Retina (tissue), 1 donor: ENCODE measurements around the gene CACUL1.
A peak's percentile ranks its signal among the peaks of the same experiment; 100 is the strongest.

Source experiments
- DNase-seq: peaks from one replicate; pipeline ENCODE4 v3.0.0-alpha.2; 2016

The CACUL1 gene

DNA sequence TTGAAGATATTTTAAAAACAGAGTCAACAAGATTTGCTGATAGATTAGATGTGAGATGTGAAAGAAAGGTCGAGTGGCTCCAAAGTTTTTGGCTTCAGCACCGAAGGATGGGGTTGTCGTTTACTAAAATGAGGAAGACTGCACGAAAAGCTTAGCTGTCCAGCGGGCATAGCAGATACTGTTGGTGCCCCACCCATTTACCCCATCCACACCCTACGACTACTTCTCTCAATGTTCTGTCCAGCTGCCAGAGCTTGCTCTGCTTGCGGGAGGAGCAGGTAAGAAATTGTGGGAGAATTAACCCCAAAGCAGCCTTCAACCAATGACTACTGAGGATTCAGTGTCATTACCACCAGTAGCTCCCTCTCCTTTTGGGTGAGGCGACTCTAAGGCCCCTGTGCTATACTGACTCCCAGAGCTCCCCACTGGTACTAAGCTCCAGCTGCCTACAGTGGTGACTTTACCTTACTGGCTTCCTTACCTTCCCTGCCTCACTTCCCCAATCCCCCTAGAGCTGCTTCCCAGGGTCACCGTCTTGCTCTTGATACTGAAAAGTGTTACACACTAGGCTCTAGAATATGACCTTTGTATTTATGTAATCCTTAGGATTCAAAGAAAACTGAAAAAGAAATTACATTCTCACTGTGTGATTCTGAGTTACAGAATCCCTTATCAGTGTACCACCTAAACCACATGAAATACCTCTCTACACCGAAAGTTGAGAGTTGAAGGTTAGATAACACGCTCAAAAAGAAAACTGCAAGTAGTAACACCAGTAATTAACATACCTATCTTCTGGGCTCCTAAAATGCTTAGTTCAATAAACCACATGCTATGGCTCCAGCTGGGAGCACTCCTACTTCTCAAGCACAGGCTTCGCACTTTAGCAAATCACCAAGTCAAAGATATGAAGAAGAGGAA lies 22.3 kb downstream of the CACUL1 start:
- no peak for DNase-seq

DNA sequence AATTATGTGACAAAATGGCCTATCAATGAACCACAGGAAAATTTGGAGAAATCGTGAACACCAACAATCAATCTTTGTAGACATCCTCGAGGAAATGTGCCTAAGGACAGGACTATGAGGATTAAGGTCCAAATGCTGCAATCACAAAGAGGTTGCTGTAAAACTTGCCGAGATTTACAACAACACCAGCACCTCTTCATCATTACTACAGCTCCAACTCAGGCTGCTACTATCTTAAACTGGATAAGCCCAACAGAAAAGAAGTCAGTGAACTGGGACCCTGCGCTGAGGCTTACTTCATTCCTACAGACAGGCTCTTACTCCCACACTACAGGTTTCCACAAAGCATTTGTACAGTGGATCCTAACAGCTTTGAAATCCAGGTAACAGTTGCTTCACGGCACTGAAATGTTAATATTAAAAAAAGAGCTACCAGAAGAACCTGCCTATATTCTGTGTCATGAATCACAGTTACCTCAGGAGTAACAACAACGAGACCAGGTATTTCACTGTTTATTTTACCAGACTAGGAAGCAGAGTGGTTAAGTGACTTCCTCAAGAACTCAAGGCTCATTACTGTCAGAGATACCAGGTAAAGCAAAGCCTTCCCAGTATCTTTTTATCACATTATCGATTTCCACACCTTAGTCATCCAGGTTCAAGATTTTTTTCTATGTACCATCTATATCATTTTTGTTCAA lies 23.9 kb downstream of the CACUL1 start:
- no peak for DNase-seq

DNA sequence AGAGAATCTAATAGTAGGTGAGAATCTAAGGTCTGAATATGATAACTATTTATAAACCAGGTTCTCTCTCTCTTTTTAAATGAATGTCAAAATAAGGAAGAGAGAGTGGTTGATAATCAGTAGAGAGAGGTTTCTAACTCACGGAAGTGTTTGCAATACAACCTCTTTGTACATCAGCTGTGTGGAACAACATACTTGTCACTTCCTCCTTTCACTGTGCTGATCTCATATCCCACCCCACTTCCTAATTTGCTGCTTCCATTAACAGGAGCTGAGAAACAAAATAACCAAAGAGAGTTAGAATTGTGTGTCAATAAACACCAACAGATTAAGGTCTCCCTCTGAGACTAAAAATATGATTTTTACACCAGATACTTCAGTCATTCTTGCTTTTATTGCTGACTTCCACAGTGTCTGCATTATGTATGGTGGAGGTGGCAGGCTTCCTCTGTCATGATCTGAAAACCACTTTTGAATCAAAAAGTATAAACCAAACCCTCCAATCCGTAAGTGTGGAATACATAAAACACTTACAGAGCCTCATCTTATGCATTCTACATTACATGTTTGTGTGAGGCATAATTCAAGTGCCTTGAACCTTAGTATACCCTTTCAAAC lies 25.0 kb downstream of the CACUL1 start:
- no peak for DNase-seq

DNA sequence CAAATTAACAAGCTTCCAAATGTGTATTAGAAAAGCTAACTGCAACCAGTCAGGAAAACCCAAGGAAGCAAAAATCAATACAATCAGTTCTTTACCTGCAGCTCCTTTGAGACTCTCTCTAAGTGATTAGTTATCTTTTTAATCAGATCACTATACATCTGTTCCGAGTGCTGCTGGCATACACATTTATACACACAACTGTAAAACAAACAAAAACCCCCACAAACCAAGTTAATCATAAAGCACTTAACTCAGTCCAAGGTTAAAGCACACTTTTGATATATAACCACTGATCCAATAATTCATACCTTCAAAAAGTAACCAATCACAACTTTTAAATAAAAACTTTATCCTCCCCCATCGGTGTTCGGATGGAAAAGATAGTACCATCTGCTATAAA lies 25.6 kb downstream of the CACUL1 start:
- DNase-seq, result no peak

DNA sequence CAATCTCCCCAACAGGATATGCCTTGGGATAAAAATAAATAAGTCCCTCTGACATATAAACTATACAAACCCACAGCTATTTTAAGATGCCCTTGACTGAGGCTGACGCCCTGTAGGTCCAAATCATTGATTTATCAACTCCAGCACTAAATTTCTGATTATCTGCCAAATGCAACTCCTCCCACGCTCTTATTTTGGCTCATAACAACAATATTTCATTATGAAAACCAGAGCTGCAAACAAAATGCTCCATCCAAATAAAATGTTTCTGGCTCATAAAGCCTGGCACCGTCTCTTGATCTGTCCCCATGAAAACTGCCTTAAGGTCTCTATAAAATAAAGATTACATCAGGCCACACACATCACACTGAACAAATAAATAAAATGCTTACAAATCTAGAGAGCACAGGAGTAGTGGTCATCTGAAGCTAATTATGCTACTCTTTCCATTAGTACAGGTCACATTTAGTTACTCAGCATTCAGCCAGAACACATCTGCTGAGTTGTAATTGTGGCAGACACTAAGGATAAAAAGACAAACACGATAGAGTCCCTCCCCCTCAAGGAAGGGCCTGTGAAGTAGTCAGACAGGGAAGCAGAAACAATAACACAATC lies 28.8 kb downstream of the CACUL1 start:
- DNase-seq, result no peak

DNA sequence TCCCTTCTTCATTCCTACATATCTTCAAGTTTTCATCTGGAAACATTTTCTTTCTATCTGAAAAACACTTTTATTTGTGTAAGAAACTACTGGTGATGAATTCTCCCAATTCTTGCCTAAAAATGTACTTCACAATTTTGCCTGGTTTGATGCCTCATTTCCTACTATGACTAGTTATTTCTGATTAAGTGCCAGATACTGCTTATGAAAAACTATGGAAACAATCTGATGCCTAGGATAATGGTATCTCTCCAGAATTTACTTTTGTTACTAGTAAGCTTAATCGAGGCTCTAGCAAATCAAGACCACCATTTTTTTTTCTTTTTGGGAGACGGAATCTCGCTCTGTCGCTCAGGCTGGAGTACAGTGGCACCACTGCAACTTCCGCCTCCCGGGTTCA lies 31.3 kb downstream of the CACUL1 start:
- no peak for DNase-seq

DNA sequence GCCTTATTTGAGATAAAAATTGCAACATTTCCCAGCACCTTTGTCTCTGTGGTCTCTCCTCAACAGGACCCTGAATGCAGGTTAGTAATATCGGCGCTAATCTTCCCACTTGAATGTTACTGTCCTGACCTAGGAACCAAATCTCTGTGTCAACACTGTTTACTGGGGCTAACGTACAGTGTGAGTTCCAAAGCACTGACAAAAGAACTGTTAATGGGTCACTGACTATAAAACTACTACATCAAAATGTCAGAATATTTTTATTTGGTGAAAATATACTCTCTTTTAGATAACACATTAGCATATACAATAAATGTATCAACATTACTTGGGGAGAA lies 33.3 kb downstream of the CACUL1 start:
- DNase-seq, result no peak

DNA sequence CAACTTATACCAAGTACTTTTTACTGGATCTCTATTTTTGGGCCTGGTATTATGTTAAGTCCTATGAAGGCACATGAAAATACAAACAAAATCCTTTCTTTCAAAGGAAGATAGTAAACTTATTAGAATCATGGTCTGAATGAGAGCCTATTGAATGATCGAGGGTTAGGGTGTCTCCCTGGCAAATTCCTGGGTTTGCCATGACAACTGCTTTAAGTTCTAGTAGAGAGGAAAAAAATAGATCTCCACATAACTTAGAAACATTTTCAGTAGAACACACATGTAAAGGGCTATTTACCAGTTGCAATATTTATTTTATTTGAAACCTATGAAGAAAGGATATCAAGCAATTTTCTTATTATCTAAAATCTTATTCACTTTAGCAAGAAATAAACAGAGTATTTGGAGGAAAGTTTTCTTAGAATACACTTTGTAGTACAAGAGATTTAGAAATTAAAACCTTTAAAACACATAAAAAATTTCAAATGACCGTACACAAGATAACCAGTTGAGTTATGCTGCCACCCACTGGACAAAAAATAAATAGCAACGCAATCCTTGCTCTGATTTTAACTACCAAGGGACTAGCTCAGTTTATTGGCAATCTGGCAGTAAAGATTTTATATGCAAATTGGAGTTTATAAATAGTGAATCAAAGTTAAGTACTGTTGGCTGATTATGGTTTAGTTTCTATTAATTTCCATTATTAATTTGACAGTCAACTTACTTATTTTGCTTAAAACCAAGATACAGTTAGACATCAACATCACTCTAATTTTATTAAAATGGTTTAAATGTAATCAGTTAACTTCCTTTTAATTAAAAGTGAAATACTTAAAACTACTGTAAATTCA lies 33.9 kb downstream of the CACUL1 start:
- peak; percentile 47 for DNase-seq

DNA sequence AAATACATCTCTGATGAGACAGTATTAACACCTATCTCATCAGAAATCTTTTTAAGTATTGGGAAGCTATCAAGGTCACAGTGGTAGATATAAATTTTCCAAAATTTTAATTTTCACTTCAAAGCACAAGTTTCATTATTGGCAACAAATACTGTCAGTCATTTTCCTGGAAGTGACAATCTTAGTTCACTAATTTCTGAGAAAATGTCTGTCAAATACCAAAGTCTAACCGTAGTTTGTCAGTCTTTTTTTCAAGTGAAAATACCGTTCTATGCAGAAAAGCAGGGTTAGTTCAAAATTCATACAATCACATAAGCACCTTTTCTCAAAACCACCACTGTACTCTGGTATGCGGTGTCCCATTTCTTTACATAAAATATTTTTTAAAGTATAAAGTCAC lies 40.4 kb downstream of the CACUL1 start:
- no peak for DNase-seq

DNA sequence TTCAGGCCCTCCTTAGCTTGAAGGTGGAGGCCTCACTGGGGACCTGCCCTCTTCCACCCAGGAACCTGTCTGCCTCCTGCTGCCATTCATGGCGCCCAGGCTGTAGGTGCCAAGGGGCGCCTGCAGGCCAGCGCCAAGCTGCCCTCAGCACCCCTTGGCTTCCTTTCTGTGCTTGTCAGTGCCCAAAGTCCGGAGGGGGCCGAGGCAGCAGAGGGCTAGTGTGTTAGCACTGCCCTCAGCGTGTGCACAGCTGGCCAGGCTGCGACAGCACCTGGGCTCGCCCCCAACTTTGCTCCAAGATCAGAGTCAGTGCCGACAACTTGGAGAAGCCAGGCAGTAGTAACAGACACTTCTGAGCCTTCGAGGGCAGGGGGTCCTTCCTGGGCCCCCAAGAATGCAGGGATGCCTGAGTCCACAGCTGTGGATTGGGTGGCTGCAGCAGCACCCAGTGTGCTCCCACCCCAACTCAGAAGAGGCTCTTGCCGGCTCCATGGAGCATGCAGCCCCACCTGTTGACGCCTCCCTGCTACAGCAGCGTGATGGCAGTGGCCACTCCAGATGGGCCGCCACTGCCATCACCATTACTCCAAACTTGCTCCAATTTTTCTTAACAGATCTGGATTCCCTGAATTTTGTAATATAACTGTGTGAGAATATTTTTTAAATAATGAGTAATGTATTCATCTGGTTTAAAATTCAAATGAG lies 41.7 kb downstream of the CACUL1 start:
- no peak for DNase-seq

DNA sequence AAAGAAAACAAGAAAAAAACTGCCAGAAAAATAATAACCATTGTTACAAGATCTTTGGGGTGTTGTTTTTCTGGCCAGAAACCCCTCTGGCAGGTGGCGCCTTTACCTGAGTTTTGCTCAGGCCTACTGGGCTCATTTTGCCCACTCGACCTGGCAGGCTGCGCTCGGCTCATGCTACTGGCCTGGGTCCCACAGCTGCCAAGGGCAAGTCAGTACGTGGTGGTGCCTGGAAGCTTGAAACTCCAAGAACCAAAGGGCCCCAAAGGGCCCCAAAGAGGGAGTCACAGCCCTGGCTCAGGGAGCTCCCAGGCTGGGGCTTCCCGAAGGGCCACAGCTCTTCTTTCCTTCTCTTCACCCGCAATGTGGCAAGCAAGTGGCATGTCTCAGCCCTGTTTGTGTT lies 42.7 kb downstream of the CACUL1 start:
- DNase-seq, result no peak

DNA sequence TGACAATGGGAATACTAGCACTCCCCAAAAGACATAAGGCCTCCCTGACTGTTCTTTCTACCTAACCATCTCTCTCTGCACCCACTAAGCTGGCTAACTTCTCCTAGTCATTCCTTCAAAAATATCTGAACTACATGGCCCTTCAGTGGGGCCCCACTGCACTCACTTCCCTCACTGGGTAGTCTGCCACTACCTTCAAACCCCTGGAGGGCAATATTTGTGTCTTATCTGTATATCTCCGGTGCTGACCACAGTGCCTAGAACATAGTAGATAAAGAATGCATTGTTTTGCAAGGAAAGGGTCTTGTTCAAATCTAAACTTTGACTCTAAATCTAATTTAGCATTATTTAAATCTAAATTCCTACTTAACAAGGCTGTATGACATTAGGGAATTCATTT lies 44.3 kb downstream of the CACUL1 start:
- no peak for DNase-seq

DNA sequence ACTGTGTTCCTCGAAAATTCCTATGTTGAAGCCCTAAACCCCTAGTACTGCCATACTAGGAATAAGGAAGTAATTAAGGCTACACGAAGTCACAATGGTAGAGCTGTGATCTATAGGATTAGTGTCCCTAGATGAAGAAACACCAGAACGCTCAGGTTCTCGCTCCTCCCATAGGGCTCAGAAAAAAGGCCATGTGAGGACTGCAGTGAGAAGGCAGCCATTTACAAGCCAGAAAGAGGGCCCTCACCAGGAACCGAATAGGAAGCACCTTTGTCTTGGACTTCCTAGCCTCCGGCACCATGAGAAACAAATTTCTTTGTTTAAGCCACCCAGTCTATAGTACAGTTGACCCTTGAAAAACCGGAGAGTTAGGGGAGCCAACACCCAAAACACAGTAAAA lies 46.2 kb downstream of the CACUL1 start:
- DNase-seq, result no peak

DNA sequence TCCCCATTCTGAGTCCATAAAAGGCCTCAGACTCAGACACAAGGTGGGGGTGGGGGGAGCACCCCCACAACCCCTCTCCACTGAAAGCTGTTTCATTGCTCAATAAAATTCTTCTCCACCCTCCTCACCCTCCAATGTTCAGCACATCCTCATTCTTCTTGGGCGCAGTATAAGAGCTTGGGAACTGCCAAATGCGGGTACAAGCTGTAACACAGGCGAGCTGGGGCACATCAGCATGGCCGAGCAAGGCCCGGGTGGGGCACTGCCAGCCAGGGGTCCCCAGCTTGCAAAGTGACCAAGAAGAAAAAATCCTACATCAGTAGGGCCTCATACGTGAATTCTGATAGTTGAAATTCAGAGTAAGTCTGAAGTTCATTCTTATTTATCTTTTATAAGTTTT lies 50.1 kb downstream of the CACUL1 start:
- DNase-seq, result no peak

DNA sequence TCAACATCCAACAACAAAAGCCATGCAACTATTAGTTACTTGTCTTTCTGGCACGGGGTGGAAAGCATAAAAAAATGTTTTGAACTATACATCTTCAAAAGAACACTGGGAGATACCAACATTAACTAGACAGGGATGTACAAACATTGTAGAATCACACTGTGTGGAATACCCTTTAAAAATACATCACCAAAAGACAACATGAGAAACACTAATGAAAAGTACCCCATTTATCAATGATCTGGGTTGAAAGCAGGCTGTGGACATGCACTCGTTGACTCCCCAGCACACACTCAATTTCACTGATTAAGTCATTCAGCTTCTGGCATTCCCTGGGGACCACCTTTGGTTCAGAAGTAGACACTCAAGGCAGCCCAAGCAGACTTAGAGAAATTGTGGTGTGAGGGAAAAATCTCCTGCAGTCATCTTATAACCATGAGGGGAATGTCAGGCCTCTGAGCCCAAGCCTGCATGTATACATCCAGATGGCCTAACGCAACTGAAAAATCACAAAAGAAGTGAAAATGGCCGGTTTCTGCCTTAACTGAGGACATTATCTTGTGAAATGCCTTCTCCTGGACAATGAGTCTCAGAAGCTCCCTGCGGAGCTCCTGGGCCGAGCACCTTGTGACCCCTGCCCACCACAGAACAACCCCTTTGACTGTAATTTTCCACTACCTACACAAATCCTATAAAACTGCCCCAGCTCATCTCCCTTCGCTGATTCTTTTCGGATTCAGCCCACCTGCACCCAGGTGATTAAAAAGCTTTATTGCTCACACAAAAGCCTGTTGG lies 53.0 kb downstream of the CACUL1 start:
- DNase-seq, result peak; percentile 9

DNA sequence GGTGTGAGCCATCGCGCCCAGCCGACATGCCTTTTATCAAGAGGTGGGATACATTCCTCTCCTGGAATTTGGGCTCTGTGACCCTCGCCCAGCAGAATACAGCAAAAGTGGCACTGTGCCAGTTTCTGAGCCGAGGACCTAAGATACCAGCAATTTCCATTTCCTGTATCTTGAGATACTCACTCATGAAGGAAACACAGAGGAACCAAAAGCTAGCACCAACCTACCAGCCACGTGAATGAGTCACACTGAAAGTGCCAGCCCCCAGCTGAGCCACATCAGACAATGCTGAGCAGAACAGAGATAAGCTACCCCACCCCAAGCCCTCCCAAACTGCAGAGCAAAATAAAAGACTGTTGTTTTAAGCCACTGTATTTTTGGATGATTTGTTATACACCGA lies 56.3 kb downstream of the CACUL1 start:
- no peak for DNase-seq

DNA sequence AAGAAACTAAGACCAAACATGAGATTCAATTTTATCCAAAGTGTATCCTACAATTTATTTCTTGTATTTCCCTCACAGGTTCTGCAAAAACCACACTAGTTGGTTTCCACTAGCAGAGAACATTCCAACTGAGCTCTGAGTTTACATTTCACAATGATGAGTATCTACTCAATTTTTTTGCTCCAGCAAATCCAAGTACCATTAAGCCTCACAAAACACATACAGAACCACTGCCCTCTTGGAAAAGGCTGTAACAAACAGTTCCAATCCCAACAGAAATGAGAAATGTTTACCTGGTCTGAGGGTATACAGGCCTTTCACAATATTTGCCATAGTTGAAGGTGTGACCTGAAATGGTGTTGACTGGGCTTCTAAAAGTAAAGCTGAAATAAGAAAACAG lies 59.9 kb downstream of the CACUL1 start:
- DNase-seq, result no peak

DNA sequence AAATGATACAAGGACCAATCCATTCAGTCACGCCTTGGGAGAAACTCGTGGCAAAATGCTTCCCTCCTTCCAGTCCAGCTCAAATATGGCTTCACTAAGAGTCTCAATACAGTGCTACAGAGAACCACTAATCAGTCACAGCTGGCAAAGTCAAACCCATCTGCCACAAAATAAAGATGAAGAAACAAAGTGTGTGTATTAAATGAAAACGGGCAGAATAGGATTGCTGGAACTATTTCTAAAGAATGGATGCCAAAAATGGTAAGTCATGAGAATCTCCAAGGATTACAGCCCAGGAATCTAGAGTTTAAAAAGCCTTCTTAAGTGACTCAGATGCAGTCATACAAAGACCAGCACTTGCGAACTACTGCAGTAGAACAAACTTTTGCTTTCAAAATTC lies 61.9 kb downstream of the CACUL1 start:
- no peak for DNase-seq

DNA sequence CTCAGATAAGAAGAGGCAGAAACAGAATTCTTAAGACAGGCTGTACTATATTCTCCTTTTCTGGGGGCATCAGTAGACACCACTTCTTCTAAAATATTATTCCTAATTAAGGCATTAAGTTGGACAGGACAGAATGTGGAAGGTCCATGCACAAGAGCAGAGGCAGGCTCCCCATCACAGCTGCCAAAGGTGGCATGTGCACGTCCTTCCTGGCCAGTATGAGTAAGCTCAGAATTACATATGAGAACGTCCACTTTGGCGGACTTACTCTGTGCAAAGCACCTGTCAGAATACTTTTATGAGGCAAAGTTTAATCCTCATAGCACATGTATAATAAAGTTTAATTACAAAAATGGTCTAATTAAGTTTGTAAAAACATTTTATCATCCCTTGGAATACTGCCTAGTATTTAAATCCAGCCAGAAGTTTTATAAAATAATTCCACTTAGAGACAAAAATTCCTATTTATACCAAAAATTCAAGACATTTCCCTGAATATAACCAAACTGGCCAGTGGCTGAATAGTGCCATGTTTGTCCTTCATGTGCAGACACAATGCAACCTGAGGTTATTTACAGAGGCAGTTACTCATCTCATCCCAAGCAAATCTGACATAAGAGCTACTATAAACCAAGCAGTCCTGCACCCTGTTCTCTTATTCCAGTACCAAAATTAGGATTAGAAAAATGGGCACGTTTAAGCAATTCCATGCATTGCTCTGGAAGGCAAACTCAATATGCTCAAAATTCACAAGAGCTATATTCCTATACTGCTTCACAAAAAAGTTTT lies 65.5 kb downstream of the CACUL1 start:
- DNase-seq, result no peak

DNA sequence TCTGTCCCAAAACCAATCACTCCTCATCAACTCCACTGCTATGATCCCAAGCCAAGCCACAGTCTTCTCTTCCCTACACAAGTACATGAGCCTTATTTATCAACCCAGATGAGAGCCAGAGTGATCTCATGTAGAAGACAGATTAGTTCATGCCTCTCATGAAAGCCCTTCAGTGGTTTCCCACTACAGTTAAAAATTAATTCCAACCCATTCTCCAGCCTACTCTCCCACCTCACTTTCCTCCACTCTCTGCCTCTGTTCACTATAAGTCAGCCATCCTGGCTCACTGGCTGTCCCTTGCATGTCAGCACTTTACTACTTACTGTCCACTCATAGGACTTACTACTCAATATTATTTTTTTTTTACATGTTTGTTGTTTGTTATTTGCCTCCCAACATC lies 67.3 kb downstream of the CACUL1 start:
- DNase-seq, result no peak
